ENCODE results near the gene CHST1.

- TF ChIP-seq, protein P1, sequence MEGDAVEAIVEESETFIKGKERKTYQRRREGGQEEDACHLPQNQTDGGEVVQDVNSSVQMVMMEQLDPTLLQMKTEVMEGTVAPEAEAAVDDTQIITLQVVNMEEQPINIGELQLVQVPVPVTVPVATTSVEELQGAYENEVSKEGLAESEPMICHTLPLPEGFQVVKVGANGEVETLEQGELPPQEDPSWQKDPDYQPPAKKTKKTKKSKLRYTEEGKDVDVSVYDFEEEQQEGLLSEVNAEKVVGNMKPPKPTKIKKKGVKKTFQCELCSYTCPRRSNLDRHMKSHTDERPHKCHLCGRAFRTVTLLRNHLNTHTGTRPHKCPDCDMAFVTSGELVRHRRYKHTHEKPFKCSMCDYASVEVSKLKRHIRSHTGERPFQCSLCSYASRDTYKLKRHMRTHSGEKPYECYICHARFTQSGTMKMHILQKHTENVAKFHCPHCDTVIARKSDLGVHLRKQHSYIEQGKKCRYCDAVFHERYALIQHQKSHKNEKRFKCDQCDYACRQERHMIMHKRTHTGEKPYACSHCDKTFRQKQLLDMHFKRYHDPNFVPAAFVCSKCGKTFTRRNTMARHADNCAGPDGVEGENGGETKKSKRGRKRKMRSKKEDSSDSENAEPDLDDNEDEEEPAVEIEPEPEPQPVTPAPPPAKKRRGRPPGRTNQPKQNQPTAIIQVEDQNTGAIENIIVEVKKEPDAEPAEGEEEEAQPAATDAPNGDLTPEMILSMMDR (conservative IDR thresholded peaks at IDR 0.05; ENCODE audit: low read length), result no peak
- TF ChIP-seq EZH2phosphoT487 (IDR thresholded peaks at IDR 0.05; ENCODE audit: borderline replicate concordance, low read depth, low read length), result no peak
Observed at GRCh38 chr11:45662665-45663485, 2.5 kb downstream of the CHST1 start.

Data from OCI-LY7 (cell line).